HEK293 (cell line): ENCODE data around the gene AMMECR1.

Experiments used
- ZBTB11 ChIP-seq: fragments of 450-650 bp; formaldehyde crosslinking; conservative IDR thresholded peaks from 2 replicates; pipeline ENCODE4 v1.5.1; 2016; ENCODE audit warnings: low read depth, missing biosample characterization, missing genetic modification characterization

Gene AMMECR1

GRCh38 chrX:110145311-110145710, 172.6 kb downstream of the AMMECR1 start (continued):
- TF ChIP-seq ZBTB11 (tag by site-specific recombination), result no peak
